Keratinocyte (primary cell): ENCODE results near the gene ZBTB1. TPM values are rescaled to one million over a fixed set of nuclear protein-coding genes. Genes with fewer than 3 reads are reported as not detected.

Experiments
- DNase-seq: peaks from one replicate; pipeline ENCODE4 v3.0.0-alpha.2; 2011; ENCODE audit warnings: low read depth, missing footprints, low spot score
- FAIRE-seq: peaks from 2 replicates; lab custom pipeline; 2011; peaks lifted over from hg19 to GRCh38; lab: Jason Lieb, UNC
- H2AFZ ChIP-seq: 2 replicates; pipeline ENCODE4 v1.6.0; 2012; ENCODE audit warnings: low read length, control low read depth, inconsistent platforms; ENCODE audit not compliant: control insufficient read depth
- H3K27ac ChIP-seq: 2 replicates; pipeline ENCODE4 v1.5.1; 2011; ENCODE audit warnings: low read length; ENCODE audit not compliant: control insufficient read depth, insufficient read depth
- H3K27me3 ChIP-seq: 3 replicates; pipeline ENCODE4 v1.6.0; 2011; ENCODE audit warnings: low read length; ENCODE audit not compliant: control insufficient read depth, insufficient read depth; ENCODE audit errors: extremely low read depth
- H3K36me3 ChIP-seq, 2 experiments: 2 replicates in 1 of 2; 3 replicates in 1 of 2; pipeline ENCODE4 v1.5.1; 2011; ENCODE audit warnings: low read length in 2 of 2, mild to moderate bottlenecking in 1 of 2; ENCODE audit not compliant: control insufficient read depth in 2 of 2, insufficient read depth in 2 of 2; ENCODE audit errors: extremely low read depth in 1 of 2
- H3K4me1 ChIP-seq: 3 replicates; pipeline ENCODE4 v1.5.1; 2011; ENCODE audit warnings: low read length; ENCODE audit not compliant: control insufficient read depth, insufficient read depth; ENCODE audit errors: extremely low read depth
- H3K4me2 ChIP-seq: 3 replicates; pipeline ENCODE4 v1.6.0; 2011; ENCODE audit warnings: low read depth, low read length; ENCODE audit not compliant: control insufficient read depth, insufficient read depth; ENCODE audit errors: extremely low read depth
- H3K4me3 ChIP-seq, 3 experiments: fragments of 200-600 bp in 1 of 3; sonication (generic) in 1 of 3; 2 replicates in 2 of 3; 3 replicates in 1 of 3; pipeline ENCODE4 v1.5.1; 2011 to 2016; ENCODE audit warnings: low read length in 3 of 3, mild to moderate bottlenecking in 3 of 3, control low read depth in 2 of 3, inconsistent platforms in 1 of 3, low read depth in 1 of 3, mixed read lengths in 1 of 3, mixed run types in 1 of 3, moderate library complexity in 1 of 3; ENCODE audit not compliant: control insufficient read depth in 2 of 3, insufficient read depth in 2 of 3; ENCODE audit errors: extremely low read depth in 1 of 3
- H3K79me2 ChIP-seq: 2 replicates; pipeline ENCODE4 v1.6.0; 2012; ENCODE audit warnings: low read length; ENCODE audit not compliant: control insufficient read depth, insufficient read depth
- H3K9ac ChIP-seq: 3 replicates; pipeline ENCODE4 v1.6.0; 2011; ENCODE audit warnings: low read length; ENCODE audit not compliant: control insufficient read depth, insufficient read depth; ENCODE audit errors: extremely low read depth
- H3K9me1 ChIP-seq: 3 replicates; pipeline ENCODE4 v1.6.0; 2011; ENCODE audit warnings: low read length; ENCODE audit not compliant: control insufficient read depth, insufficient read depth; ENCODE audit errors: extremely low read depth
- H3K9me3 ChIP-seq: 2 replicates; pipeline ENCODE4 v1.5.1; 2012; ENCODE audit warnings: low read depth, low read length; ENCODE audit not compliant: control insufficient read depth
- H4K20me1 ChIP-seq: 3 replicates; pipeline ENCODE4 v1.6.0; 2011; ENCODE audit warnings: low read length; ENCODE audit not compliant: control insufficient read depth, insufficient read depth; ENCODE audit errors: extremely low read depth
- EZH2 ChIP-seq: IDR thresholded peaks from one replicate; pipeline ENCODE4 v1.6.1; 2012; ENCODE audit warnings: inconsistent platforms, mild to moderate bottlenecking, low read length, moderate library complexity
- dilution Hi-C: fragments of 300-500 bp; cut with MboI; formaldehyde crosslinking; loops from one replicate; pipeline ENCODE4 v1.7.0; 2020; ENCODE audit warnings: low sequenced_read_pairs; ENCODE audit not compliant: extremely low pct_ligation_motif_present
- polyA plus RNA-seq, 5 experiments: library from polyadenylated mRNA; depleted of rRNA in 3 of 5; stranded (reverse) in 3 of 5; stranded (forward) in 1 of 5; unstranded in 1 of 5; fragments of >200 nt; gene quantifications; 1 replicate in 1 of 5; 2 replicates in 3 of 5; 3 replicates in 1 of 5; pipeline versions ENCODE4 v1.2.1 to v1.2.3, GENCODE V29; 2011 to 2012; ENCODE audit warnings: missing spikeins in 2 of 5, low read depth in 1 of 5, low replicate concordance in 1 of 5
- TF ChIP-seq, protein P1 (sequence below), 3 experiments: IDR thresholded peaks in 1 of 3; conservative IDR thresholded peaks in 1 of 3; optimal IDR thresholded peaks in 1 of 3; 2 replicates in 2 of 3; 3 replicates in 1 of 3; pipeline versions ENCODE3 to v1.5.1; 2011; ENCODE audit warnings: low read length in 3 of 3, mild to moderate bottlenecking in 3 of 3, moderate library complexity in 2 of 3, control low read depth in 1 of 3, inconsistent platforms in 1 of 3; ENCODE audit not compliant: insufficient read depth in 2 of 3; ENCODE audit errors: extremely low read depth in 1 of 3

ZBTB1 gene
- polyA plus RNA-seq, 1 donor (not counting 4 experiments of a cell fraction or from before 2014, with no cell fraction given), result 40.7 TPM

DNA sequence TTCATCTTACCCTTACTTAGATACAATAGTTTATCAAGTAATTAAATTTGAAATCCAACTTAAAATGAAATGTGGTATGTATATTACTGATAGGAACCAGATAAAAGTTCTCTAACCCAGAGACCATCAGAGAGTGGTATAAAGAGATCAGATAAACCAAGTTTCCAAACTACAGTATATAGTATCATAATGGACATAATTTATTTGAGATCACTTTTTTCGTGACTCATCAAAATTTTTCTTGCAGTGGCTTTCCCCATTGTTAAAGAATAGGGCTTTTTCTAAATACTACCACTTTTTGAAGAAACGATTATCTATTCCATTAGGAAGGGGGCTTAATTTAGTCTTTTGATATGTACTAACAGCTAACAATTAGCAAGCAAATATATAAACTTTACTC lies 20.8 kb downstream of the ZBTB1 start:
- H3K79me2 ChIP-seq, result peaks cover 17% of the 10 kb centered on the region
- H2AFZ ChIP-seq, result no peak overlapping the region
- no peaks in the 10 kb centered on the region for H3K9me3 ChIP-seq
- FAIRE-seq (no peak), DNase-seq (no peak)
- H3K9ac ChIP-seq, result no peak overlapping the region
- no peak overlapping the region for H3K4me2 ChIP-seq
- no peaks in the 10 kb centered on the region for H4K20me1 ChIP-seq
- H3K27me3 ChIP-seq, result no peaks in the 10 kb centered on the region
- H3K4me1 ChIP-seq, result no peaks in the 10 kb centered on the region
- TF ChIP-seq, protein P1, sequence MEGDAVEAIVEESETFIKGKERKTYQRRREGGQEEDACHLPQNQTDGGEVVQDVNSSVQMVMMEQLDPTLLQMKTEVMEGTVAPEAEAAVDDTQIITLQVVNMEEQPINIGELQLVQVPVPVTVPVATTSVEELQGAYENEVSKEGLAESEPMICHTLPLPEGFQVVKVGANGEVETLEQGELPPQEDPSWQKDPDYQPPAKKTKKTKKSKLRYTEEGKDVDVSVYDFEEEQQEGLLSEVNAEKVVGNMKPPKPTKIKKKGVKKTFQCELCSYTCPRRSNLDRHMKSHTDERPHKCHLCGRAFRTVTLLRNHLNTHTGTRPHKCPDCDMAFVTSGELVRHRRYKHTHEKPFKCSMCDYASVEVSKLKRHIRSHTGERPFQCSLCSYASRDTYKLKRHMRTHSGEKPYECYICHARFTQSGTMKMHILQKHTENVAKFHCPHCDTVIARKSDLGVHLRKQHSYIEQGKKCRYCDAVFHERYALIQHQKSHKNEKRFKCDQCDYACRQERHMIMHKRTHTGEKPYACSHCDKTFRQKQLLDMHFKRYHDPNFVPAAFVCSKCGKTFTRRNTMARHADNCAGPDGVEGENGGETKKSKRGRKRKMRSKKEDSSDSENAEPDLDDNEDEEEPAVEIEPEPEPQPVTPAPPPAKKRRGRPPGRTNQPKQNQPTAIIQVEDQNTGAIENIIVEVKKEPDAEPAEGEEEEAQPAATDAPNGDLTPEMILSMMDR (optimal IDR thresholded peaks at IDR 0.05 in 1 of 3, IDR thresholded peaks at IDR 0.05 in 1 of 3, conservative IDR thresholded peaks at IDR 0.05 in 1 of 3; ENCODE audit: extremely low read depth in 1 of 3, insufficient read depth in 2 of 3, low read length in 3 of 3), result no peak
- no peak for TF ChIP-seq EZH2
- H3K27ac ChIP-seq, result no peak overlapping the region
- peaks cover 12 to 21% of the 10 kb centered on the region in 2 experiments for H3K36me3 ChIP-seq
- dilution Hi-C loops, result no loop called here
- no peak overlapping the region for H3K4me3 ChIP-seq
- no peaks in the 10 kb centered on the region for H3K9me1 ChIP-seq

- FAIRE-seq, result no peak
- no peaks in the 10 kb centered on the region for H3K9me1 ChIP-seq
- TF ChIP-seq, protein P1 (optimal IDR thresholded peaks at IDR 0.05 in 1 of 3, IDR thresholded peaks at IDR 0.05 in 1 of 3, conservative IDR thresholded peaks at IDR 0.05 in 1 of 3; ENCODE audit: extremely low read depth in 1 of 3, insufficient read depth in 2 of 3, low read length in 3 of 3), result no peak
- TF ChIP-seq EZH2, result no peak
- H3K27ac ChIP-seq, result no peak overlapping the region
- no peaks in the 10 kb centered on the region for H3K4me1 ChIP-seq
- H3K27me3 ChIP-seq, result no peaks in the 10 kb centered on the region
- no peaks in the 10 kb centered on the region for H3K36me3 ChIP-seq
- no peak for DNase-seq
- no peak overlapping the region for H2AFZ ChIP-seq
- no peak overlapping the region for H3K9ac ChIP-seq
- H3K4me3 ChIP-seq, result no peak overlapping the region
- dilution Hi-C loops, result no loop called here
- no peaks in the 10 kb centered on the region for H4K20me1 ChIP-seq
- no peak overlapping the region for H3K4me2 ChIP-seq
- no peaks in the 10 kb centered on the region for H3K9me3 ChIP-seq
- no peaks in the 10 kb centered on the region for H3K79me2 ChIP-seq
Observed at GRCh38 chr14:64531567-64531966, 27.0 kb downstream of the ZBTB1 start.
